ENCODE measurements around the gene CASKIN1.

The CASKIN1 gene

DNA sequence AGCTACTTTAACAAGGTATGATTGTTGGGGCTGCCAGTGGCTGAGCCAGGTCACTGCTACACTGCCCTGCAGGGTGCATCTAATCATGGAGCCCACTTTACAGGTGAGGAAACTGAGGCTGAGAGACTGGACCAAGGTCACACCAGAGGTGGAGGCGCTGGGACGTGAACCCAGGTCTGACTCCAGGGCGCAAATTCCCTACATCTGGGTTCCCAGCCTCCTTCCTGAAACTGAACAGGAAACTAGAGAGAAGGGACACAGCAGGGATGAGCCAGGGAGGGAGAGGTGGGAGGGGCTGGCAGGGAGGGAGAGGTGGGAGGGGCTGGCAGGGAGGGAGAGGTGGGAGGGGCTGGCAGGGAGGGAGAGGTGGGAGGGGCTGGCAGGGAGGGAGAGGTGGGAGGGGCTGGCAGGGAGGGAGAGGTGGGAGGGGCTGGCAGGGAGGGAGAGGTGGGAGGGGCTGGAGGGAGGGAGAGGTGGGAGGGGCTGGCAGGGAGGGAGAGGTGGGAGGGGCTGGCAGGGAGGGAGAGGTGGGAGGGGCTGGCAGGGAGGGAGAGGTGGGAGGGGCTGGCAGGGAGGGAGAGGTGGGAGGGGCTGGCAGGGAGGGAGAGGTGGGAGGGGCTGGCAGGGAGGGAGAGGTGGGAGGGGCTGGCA is 68.7 kb downstream of the CASKIN1 start:
- peak; percentile 66 for DNase-seq
